ENCODE data around the gene RNF149.

DNA sequence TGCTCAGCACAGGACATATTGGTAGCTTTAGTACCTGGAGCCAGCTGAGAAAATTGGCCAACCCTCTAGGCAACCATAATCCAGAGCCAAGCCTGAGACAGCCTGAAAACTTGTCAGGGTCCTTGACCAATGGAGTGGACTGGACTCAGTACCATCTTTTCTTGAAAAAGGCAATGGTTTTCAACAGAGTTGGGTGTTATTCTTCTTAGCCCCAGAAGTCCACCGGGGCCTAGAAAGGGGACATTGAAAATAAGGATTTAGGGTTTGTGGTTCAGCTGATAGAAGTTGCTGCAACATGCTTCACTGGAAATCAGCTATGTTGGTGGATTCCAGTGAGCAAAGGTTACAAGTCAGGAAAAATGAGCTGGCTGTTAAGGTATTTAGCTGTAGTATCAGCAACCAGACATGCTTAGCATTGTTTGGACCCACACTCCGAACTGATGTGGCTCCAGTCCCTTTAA, 77.9 kb downstream of the RNF149 start:
- TF ChIP-seq, protein P1, sequence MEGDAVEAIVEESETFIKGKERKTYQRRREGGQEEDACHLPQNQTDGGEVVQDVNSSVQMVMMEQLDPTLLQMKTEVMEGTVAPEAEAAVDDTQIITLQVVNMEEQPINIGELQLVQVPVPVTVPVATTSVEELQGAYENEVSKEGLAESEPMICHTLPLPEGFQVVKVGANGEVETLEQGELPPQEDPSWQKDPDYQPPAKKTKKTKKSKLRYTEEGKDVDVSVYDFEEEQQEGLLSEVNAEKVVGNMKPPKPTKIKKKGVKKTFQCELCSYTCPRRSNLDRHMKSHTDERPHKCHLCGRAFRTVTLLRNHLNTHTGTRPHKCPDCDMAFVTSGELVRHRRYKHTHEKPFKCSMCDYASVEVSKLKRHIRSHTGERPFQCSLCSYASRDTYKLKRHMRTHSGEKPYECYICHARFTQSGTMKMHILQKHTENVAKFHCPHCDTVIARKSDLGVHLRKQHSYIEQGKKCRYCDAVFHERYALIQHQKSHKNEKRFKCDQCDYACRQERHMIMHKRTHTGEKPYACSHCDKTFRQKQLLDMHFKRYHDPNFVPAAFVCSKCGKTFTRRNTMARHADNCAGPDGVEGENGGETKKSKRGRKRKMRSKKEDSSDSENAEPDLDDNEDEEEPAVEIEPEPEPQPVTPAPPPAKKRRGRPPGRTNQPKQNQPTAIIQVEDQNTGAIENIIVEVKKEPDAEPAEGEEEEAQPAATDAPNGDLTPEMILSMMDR (IDR thresholded peaks at IDR 0.05) = no peak
- TF ChIP-seq POLR2A (IDR thresholded peaks at IDR 0.05) (no peak), EP300 (IDR thresholded peaks at IDR 0.05) (no peak)

Measured in ovary (tissue), 3 donors.